Stimulated activated CD8-positive, alpha-beta memory T cell treated with anti-CD3 and anti-CD28 coated beads, Interleukin-4, amount 100 ng/mL, for 1 hour (primary cell): ENCODE results near the gene SRSF3.
"Not testable (repeated sequence)": the region's sequence is repeated elsewhere in the genome, so short reads cannot be mapped to it uniquely, and the experiment has no call there.

Source experiments
- DNase-seq, 2 donors: peaks; one replicate each; pipeline ENCODE4 v3.0.0-alpha.2; 2020; ENCODE audit warnings: low read depth in 2 of 2, low spot score in 1 of 2

The SRSF3 gene

GRCh38 chr6:36604090-36605060 lies 10.2 kb downstream of the SRSF3 start:
- DNase-seq, result no peak

GRCh38 chr6:36605143-36605542 lies 11.0 kb downstream of the SRSF3 start:
- DNase-seq, result no peak

GRCh38 chr6:36605560-36606391 lies 11.6 kb downstream of the SRSF3 start:
- DNase-seq, result no peak

DNA sequence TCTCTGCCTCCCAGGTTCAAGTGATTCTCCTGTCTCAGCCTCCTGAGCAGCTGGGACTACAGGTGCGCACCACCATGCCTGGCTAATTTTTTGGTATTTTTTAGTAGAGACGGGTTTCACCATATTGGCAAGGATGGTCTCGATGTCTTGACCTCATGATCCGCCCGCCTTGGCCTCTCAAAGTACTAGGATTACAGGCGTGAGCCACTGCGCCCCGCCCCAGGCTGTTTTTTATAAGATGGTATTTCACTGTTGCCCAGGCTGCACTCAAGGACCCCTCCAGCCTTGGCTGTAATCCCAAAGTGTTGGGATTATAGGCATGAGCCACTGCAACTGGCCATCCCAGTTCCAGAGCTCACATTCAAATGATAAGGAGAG lies 13.1 kb downstream of the SRSF3 start:
- DNase-seq, result not testable (repeated sequence)

DNA sequence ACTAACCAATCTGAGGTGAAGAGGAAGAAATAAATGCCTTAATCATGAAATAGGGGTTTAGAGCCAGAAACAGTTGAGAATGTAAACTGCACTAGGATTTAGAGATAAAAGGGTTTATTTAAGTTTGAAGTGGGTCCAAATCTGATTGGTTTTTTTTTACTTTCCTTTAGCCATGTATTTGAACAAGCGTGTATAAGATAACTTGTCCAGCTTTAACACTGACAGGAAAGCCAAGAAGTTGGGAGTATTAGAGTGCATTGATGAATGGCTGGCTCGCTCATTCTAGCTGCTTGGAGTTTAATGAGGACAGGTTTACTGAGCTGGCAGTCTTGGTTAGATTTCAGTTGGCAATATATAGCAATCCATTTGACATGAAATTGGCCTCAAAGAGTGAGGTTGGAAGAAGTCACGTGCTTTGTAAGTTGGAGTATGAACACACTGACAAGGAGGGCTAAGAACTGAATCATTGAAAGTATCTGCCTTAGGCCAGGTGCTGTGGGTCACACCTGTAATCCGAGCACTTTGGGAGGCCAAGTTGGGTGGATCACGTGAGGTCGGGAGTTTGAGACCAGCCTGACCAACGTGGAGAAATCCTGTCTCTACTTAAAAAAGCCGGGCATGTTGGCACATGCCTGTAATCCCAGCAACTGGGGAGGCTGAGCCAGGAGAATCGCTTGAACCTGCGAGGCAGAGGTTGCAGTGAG lies 13.7 kb downstream of the SRSF3 start:
- no peak for DNase-seq

GRCh38 chr6:36608788-36609563 lies 14.8 kb downstream of the SRSF3 start:
- no peak for DNase-seq

DNA sequence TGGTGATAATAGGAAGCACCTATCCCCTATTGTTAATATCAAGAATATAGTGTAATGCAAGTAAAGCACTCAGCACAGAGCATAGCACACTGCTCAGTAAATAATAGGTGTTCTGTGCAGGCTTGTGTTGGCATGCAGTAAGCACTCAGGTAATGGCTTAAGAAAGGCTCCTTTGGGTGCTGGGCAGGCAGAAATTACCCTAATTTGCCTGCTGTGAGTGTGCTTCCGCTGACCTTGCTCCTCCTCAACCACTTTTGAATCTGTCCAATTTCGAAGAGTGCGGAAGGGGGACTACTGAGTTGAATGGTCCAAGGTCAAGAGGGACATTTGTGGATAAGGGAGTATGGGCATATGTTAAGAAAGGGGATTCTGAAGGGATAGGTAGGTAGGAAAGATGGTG lies 15.4 kb downstream of the SRSF3 start:
- DNase-seq, result no peak

DNA sequence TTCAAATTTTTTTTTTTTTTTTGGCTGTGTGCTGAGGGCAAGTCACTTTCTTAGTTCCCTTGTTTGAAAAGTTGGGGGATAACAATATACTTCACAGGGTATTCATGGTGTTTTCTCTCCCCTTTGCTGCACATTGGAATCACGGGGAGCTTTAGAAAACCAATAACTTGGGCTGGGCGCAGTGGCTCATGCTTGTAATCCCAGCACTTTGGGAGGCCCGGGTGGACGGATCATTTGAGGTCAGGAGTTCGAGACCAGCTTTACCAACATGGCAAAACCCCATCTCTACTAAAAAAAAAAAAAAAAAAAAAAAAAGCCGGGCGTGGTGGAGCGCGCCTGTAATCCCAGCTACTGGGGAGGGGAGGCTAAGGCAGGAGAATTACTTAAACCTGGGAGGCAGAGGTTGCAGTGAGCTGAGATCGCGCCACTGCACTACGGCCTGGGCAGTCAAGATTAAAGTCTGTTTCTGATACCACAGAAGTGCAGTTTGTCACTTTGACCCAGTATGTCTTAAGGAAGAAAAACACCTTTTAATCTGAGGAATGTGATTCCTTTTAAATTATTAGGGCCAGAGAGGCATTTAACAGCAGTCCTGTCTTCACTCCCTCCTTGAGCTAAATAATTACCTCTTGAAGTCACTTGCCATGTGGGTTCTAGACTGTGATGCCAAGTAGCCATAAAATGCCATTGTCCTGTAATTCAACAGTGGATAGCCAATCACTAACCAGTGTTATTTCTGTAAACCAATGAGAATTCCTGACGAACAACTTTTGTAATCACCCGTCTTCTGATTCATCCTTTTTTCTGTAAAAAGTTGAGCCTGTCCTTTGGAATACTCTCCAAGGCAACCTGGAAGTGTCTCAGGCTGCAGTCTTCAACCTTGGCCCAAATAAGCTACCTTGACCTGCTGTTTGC lies 16.1 kb downstream of the SRSF3 start:
- no peak for DNase-seq

DNA sequence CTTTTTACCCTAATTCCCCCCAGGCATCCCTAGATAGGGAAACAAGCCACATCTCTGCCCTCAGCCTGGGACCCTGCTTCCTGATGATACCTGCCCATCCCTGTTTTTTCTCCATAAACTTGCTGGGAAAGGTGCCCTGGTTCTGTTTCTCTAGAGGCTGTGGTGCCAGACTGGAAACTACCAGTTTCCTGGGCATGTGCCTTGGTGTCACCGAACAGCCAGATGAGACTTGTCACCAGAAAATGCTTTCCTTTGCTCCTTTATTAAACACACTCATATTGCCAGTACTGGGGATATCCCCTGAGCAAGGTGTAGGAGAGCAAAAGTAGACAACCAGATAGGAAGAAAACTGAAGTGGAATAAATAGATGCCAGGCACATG lies 16.8 kb downstream of the SRSF3 start:
- DNase-seq, result no peak

DNA sequence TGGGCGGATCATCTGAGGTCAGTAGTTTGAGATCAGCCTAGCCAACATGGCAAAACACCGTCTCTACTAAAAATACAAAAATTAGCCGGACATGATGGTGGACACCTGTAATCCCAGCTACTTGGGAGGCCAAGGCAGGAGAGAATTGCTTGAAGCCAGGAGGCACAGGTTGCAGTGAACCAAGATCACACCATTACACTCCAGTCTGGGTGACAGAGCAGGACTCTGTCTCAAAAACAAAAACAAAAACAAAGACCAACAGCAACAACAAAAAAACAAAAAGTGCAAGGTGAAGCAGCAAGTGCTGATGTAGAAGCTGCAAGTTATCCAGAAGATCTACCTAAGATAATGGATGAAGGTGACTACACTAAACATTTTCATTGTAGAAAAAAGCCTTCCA lies 17.5 kb downstream of the SRSF3 start:
- DNase-seq, result not testable (repeated sequence)

GRCh38 chr6:36612101-36612625 lies 18.0 kb downstream of the SRSF3 start:
- DNase-seq, result no peak

DNA sequence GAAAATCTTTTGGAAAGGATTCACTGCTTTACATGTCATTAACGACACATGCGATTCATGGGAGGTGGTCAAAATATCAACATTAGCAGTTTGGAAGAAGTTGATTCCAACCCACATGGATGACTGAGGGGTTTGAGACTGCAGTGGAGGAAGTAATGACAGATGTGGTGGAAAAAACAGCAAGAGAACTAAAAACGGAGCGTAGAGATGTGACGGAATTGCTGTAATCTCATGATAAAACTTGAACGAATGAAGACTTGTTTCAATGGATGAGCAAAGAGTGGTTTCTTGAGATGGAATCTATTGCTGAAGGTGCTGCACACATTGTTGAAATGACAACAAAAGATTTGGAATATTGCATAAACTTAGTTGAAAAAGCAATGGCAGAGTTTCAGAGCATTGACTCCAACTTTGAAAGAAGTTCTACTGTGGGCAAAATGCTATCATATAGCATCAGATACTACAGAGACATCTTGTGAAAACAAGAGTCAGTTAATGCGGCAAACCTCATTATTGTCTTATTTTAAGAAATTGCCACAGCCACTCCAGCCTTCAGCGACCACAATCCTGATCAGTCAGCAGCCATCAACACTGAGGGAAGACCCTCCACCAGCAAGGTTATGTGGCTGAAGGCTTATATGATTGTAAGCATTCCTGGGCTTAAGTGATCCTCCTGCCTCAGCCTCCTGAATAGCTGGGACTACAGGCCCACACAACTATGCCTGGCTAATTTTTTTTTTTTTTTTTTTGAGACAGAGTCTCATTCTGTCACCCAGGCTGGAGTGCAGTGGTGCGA lies 19.2 kb downstream of the SRSF3 start:
- no peak for DNase-seq

DNA sequence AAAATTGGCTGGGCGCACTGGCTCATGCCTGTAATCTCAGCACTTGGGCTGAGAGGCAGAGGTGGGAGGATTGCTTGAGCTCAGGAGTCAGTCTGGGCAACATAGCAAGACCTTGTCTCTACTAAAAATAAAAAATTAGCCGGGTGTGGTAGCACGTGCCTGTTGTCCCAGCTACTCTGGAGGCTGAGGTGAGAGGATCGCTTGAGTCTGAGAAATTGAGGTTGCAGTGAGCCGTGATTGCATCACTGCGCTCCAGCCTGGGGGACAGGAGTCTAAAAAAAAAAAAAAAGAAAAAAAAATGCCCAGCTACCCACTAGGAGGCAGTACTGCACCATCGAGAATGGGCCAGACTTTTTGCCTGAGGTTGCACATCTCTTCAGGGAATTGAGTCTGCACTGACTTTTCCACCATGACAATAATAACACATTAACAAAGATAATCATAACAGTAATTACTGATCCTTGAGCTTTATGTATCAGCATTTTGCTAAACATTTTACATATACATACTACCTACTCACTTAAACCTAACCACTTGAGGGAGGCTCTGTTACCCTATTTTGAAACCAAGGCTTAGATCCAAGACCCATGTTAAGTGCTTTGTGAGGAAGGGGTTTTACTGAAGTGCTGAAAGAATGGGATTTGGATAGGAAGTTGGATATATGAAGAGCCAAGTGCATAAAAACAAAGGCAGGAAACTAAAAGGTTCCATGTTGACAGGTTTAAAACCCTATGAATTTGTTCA lies 21.0 kb downstream of the SRSF3 start:
- no peak for DNase-seq

- DNase-seq, result no peak
Observed at GRCh38 chr6:36616893-36617521, 22.8 kb downstream of the SRSF3 start.

- DNase-seq, result no peak
Observed at GRCh38 chr6:36618366-36619355, 24.5 kb downstream of the SRSF3 start.

GRCh38 chr6:36621371-36621855 lies 27.3 kb downstream of the SRSF3 start:
- DNase-seq, result no peak
